Measurements from ENCODE around the gene UBR3.
"Not testable (repeated sequence)": the region's sequence is repeated elsewhere in the genome, so short reads cannot be mapped to it uniquely, and the experiment has no call there.

The UBR3 gene

GRCh38 chr2:169822785-169823392 lies 4.4 kb upstream of the UBR3 start:
- no peak for DNase-seq

GRCh38 chr2:169823996-169824372 lies 3.3 kb upstream of the UBR3 start:
- DNase-seq = no peak

- DNase-seq = peak; percentile 57 to 88
Observed at GRCh38 chr2:169824373-169825333, 2.6 kb upstream of the UBR3 start, which contains the start of gene METTL5. METTL5 (minus strand) TSS chr2:169824905; CDS start chr2:169824597, 308 bp downstream.

GRCh38 chr2:169828141-169828811 lies 1.0 kb downstream of the UBR3 start:
- DNase-seq = no peak

GRCh38 chr2:169834401-169834800 lies 7.1 kb downstream of the UBR3 start:
- no peak for DNase-seq

GRCh38 chr2:169838743-169839489 lies 11.7 kb downstream of the UBR3 start:
- no peak for DNase-seq

- DNase-seq = no peak
Observed at GRCh38 chr2:169839954-169840746, 12.9 kb downstream of the UBR3 start.

- DNase-seq = no peak
Observed at GRCh38 chr2:169840747-169841142, 13.5 kb downstream of the UBR3 start.

GRCh38 chr2:169841625-169842024 lies 14.4 kb downstream of the UBR3 start:
- DNase-seq = not testable (repeated sequence)

GRCh38 chr2:169845016-169845415 lies 17.8 kb downstream of the UBR3 start:
- DNase-seq = no peak

- not testable (repeated sequence) for DNase-seq
Observed at GRCh38 chr2:169848959-169849693, 21.9 kb downstream of the UBR3 start.

GRCh38 chr2:169849710-169850109 lies 22.5 kb downstream of the UBR3 start:
- no peak for DNase-seq

GRCh38 chr2:169853041-169853668 lies 25.9 kb downstream of the UBR3 start:
- no peak for DNase-seq

GRCh38 chr2:169855281-169856258 lies 28.3 kb downstream of the UBR3 start:
- not testable (repeated sequence) for DNase-seq

GRCh38 chr2:169859423-169859822 lies 32.2 kb downstream of the UBR3 start:
- no peak for DNase-seq

- no peak for DNase-seq
Observed at GRCh38 chr2:169860149-169860548, 32.9 kb downstream of the UBR3 start.

GRCh38 chr2:169862816-169863215 lies 35.6 kb downstream of the UBR3 start:
- no peak for DNase-seq

- no peak for DNase-seq
Observed at GRCh38 chr2:169865492-169865891, 38.2 kb downstream of the UBR3 start.

GRCh38 chr2:169866230-169866629 lies 39.0 kb downstream of the UBR3 start:
- not testable (repeated sequence) for DNase-seq
